Suprapubic skin (tissue), 3 donors: ENCODE results near the gene GLIPR1L2.

Source experiments
- CTCF ChIP-seq, 2 donors: fragments of 200-600 bp in 1 of 2; fragments of 450-650 bp in 1 of 2; sonication (generic) in 1 of 2; IDR thresholded peaks; one replicate each; pipeline ENCODE4 v1.5.1; 2016 to 2019; ENCODE audit warnings: antibody characterized with exemption in 2 of 2, mild to moderate bottlenecking in 1 of 2, moderate library complexity in 1 of 2
- POLR2AphosphoS5 ChIP-seq, 3 donors: sonication (generic); formaldehyde crosslinking; IDR thresholded peaks; one replicate each; pipeline ENCODE4 v1.6.1; 2017; ENCODE audit warnings: antibody characterized with exemption in 3 of 3

- TF ChIP-seq CTCF (IDR thresholded peaks at IDR 0.05) (no peak), POLR2AphosphoS5 (IDR thresholded peaks at IDR 0.05) (no peak)
Observed at GRCh38 chr12:75446857-75447256, 56.0 kb downstream of the GLIPR1L2 start.
